ENCODE measurements around the gene AGMAT. TPM values are rescaled to one million over a fixed set of nuclear protein-coding genes. Genes with fewer than 3 reads are reported as not detected.

Gene AGMAT
- total and polyA plus RNA-seq, 2 of the 4 experiments (the other 2 are of a cell fraction) = 0.18 to 0.26 TPM

DNA sequence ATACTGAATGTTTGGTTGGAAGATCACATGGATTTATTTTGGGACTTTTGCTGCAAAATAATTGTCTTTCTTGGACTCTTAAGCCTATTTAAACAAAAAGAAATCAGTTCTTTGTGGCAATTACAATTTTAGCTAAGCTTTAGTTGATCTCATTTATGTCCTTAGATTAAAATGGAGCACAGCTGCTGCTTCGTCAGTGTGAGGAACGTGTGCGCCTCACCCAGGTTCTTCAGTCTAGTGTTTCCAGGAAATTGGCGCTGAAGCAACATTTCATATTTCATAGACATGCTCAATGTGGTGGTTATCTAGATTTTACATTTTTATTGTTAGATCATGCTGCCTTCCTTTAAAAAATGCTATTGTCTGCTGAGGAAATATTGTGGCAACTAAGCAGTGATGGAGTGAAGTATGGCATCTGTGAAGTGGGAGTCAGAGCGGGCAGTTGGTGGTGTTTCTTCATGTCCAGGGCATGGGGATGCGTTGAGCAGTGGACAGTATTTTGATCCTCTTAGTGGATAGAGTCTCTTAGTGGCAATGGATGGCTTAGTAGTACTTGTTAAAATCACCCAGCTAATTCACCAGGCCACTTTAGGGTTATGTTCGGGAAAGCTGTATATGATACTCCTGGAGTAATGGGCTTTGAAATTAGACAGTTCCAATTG is 38.0 kb upstream of the AGMAT start:
- POLR2A ChIA-PET (ENCODE audit: unreplicated experiment) = no interaction called here
- Histone ChIP-seq H3K18ac (ENCODE audit: low read depth, low read length) (no peak overlapping the region), H2BK15ac (ENCODE audit: low read depth, low read length) (no peak overlapping the region), H2BK5ac (ENCODE audit: low read depth, low read length, poor library complexity, severe bottlenecking) (no peak overlapping the region), H3K4ac (ENCODE audit: low read depth, low read length) (no peak overlapping the region), H3K23ac (ENCODE audit: low read depth, low read length) (no peak overlapping the region), H4K5ac (ENCODE audit: low read depth, low read length) (no peak overlapping the region), H3K27ac (ENCODE audit: insufficient read depth, low read length) (no peak overlapping the region), H3K79me1 (ENCODE audit: low read depth in 1 of 2, low read length in 2 of 2) (peaks cover 27 to 61% of the 10 kb centered on the region in 2 experiments; a peak in 3 of 4 replicates), H3K4me2 (ENCODE audit: low read depth, low read length) (no peak overlapping the region), H3K4me3 (ENCODE audit: insufficient read depth, low read depth, low read length) (no peak overlapping the region), H3K56ac (ENCODE audit: extremely low read depth, insufficient read depth, low read length) (no peak overlapping the region), H3K14ac (replicated peaks; ENCODE audit: low read depth, low read length) (no peak overlapping the region), H2AFZ (replicated peaks; ENCODE audit: low read length, poor library complexity) (no peak overlapping the region), H3K9ac (ENCODE audit: low read depth, low read length) (no peak overlapping the region), H2BK120ac (ENCODE audit: low read depth, low read length) (no peak overlapping the region), H2AK5ac (ENCODE audit: low read depth, low read length) (no peak overlapping the region; the same call in 1 of the 2 replicates), H3K36me3 (ENCODE audit: control insufficient read depth, insufficient read depth, low read length) (peaks cover 3% of the 10 kb centered on the region), H3K9me1 (ENCODE audit: insufficient read depth, low read length) (peaks cover 20% of the 10 kb centered on the region), H4K91ac (ENCODE audit: insufficient read depth, low read depth, low read length) (no peak overlapping the region), H4K8ac (ENCODE audit: low read depth in 2 of 2, low read length in 2 of 2) (no peak overlapping the region), H4K20me1 (ENCODE audit: insufficient read depth, low read length) (peaks cover 41% of the 10 kb centered on the region), H3K27me3 (ENCODE audit: control insufficient read depth, insufficient read depth, low read length) (no peaks in the 10 kb centered on the region), H3K4me1 (ENCODE audit: control insufficient read depth, insufficient read depth, low read length) (peaks cover 8% of the 10 kb centered on the region), H3K9me3 (ENCODE audit: control insufficient read depth, insufficient read depth, low read length) (no peaks in the 10 kb centered on the region), H2BK20ac (ENCODE audit: low read depth, low read length) (no peak overlapping the region), H2AK9ac (replicated peaks; ENCODE audit: low read depth, low read length, poor library complexity) (no peak overlapping the region)
- TF ChIP-seq FOS (IDR thresholded peaks at IDR 0.05; ENCODE audit: low read depth, low read length) (no peak), CTCF (conservative IDR thresholded peaks at IDR 0.05; ENCODE audit: low read depth, low read length) (no peak), MAZ (IDR thresholded peaks at IDR 0.05; ENCODE audit: borderline replicate concordance, low read depth, low read length) (no peak), SMC3 (IDR thresholded peaks at IDR 0.05; ENCODE audit: low read depth, low read length) (no peak), POLR2A (IDR thresholded peaks at IDR 0.05; ENCODE audit: low read depth, low read length) (no peak), BHLHE40 (IDR thresholded peaks at IDR 0.05; ENCODE audit: low read depth, low read length) (no peak), CEBPB (IDR thresholded peaks at IDR 0.05; ENCODE audit: low read depth, low read length) (no peak), CHD1 (IDR thresholded peaks at IDR 0.05; ENCODE audit: low read depth, low read length) (no peak), MXI1 (IDR thresholded peaks at IDR 0.05; ENCODE audit: borderline replicate concordance, low read depth, low read length) (no peak), NFE2L2 (IDR thresholded peaks at IDR 0.05; ENCODE audit: low read depth, low read length) (no peak), RCOR1 (IDR thresholded peaks at IDR 0.05; ENCODE audit: insufficient replicate concordance, low read length) (no peak), USF2 (IDR thresholded peaks at IDR 0.05; ENCODE audit: low read depth, low read length) (no peak), RAD21 (IDR thresholded peaks at IDR 0.05; ENCODE audit: low read length) (no peak), MAFK (IDR thresholded peaks at IDR 0.05; ENCODE audit: low read depth, low read length) (no peak), RFX5 (IDR thresholded peaks at IDR 0.05; ENCODE audit: low read depth, low read length) (no peak)
- TF ChIP-seq, protein P1, sequence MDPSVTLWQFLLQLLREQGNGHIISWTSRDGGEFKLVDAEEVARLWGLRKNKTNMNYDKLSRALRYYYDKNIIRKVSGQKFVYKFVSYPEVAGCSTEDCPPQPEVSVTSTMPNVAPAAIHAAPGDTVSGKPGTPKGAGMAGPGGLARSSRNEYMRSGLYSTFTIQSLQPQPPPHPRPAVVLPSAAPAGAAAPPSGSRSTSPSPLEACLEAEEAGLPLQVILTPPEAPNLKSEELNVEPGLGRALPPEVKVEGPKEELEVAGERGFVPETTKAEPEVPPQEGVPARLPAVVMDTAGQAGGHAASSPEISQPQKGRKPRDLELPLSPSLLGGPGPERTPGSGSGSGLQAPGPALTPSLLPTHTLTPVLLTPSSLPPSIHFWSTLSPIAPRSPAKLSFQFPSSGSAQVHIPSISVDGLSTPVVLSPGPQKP (IDR thresholded peaks at IDR 0.05; ENCODE audit: borderline replicate concordance, low read depth, low read length) = no peak
- intact Hi-C loops (cut with micrococcal nuclease) (no loop called here), dilution Hi-C loops (cut with HindIII; ENCODE audit: low sequenced_read_pairs, unreplicated experiment) (no loop called here), in situ Hi-C loops (cut with MboI; ENCODE audit: low sequenced_read_pairs) (no loop called here)
- CTCF ChIA-PET = no interaction called here
- no CpG with 5 or more reads among the region's 7 CpGs for WGBS, 2 experiments (ENCODE audit: extremely low coverage in 2 of 2, insufficient read length in 1 of 2)
- DNase-seq (no peak), ATAC-seq (ENCODE audit: low read depth) (no peak)
- BruUV-seq (replicated peaks) = no TSS peak

All from IMR-90 (cell line).